ENCODE data around the gene SF3B4.

DNA sequence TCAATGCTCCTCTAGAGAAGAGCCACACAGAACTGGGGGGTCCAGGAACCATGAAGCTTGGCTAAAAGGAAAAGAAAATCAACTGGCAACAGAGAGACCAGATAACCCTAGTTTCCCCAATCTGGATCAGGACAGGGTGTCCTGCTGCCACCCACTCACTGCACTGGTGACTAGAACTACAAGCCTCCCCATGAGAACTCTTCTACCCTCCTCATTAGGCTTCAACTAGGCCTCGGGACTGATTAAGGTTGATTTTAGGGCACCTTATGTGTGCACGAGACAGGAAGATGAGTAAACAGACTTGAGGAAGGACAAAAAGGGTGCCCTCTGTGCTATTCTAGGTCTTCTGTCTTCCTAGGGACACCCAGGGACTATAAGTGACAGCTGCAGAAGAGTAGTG lies 2.3 kb upstream of the SF3B4 start:
- TF ChIP-seq NRF1 (IDR thresholded peaks at IDR 0.05; ENCODE audit: low read depth, low read length) (no peak), CHD2 (IDR thresholded peaks at IDR 0.05; ENCODE audit: low read length) (no peak), POLR2AphosphoS5 (IDR thresholded peaks at IDR 0.05; ENCODE audit: low read depth, low read length) (no peak), RBBP5 (IDR thresholded peaks at IDR 0.05; ENCODE audit: borderline replicate concordance, low read depth, low read length) (no peak), POLR2A (IDR thresholded peaks at IDR 0.05; ENCODE audit: control extremely low read depth in 1 of 2, low read depth in 2 of 2, low read length in 2 of 2) (no peak), TAF1 (IDR thresholded peaks at IDR 0.05; ENCODE audit: low read depth, low read length) (no peak), HDAC6 (IDR thresholded peaks at IDR 0.05; ENCODE audit: low read depth, low read length) (no peak), ASH2L (IDR thresholded peaks at IDR 0.05; ENCODE audit: low read length) (no peak), BCL11A (IDR thresholded peaks at IDR 0.05; ENCODE audit: low read depth in 2 of 2, low read length in 2 of 2) (no peak), EZH2 (IDR thresholded peaks at IDR 0.05; ENCODE audit: low read depth, low read length, severe bottlenecking) (no peak), TEAD4 (IDR thresholded peaks at IDR 0.05; ENCODE audit: low read depth, low read length) (no peak), GABPA (IDR thresholded peaks at IDR 0.05; ENCODE audit: borderline replicate concordance, insufficient read depth, low read length) (no peak)
- TF ChIP-seq, protein P1, sequence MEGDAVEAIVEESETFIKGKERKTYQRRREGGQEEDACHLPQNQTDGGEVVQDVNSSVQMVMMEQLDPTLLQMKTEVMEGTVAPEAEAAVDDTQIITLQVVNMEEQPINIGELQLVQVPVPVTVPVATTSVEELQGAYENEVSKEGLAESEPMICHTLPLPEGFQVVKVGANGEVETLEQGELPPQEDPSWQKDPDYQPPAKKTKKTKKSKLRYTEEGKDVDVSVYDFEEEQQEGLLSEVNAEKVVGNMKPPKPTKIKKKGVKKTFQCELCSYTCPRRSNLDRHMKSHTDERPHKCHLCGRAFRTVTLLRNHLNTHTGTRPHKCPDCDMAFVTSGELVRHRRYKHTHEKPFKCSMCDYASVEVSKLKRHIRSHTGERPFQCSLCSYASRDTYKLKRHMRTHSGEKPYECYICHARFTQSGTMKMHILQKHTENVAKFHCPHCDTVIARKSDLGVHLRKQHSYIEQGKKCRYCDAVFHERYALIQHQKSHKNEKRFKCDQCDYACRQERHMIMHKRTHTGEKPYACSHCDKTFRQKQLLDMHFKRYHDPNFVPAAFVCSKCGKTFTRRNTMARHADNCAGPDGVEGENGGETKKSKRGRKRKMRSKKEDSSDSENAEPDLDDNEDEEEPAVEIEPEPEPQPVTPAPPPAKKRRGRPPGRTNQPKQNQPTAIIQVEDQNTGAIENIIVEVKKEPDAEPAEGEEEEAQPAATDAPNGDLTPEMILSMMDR (IDR thresholded peaks at IDR 0.05; ENCODE audit: control extremely low read depth in 1 of 3, insufficient read depth in 1 of 3, low read depth in 1 of 3, low read length in 3 of 3): no peak

All from H1 (cell line).